ENCODE data around the gene CNPY3.

The CNPY3 gene

DNA sequence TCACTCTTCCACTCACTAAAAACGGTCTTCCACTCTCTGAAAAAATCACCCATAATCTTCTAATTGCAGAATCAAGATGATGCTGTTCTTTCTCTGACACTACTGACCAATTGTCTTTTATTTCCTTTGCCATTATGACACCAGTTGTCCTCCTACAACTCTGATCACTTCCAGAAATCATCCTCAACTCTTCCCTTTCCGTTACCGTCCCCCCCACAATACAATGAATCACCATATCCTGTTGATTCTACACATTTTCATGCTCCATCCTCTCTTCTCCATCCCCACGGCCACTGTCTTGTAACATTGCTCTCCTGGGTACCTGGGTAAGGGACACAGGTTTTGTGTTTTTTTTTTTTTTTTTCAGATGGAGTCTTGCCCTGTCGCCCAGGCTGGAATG is 52.6 kb downstream of the CNPY3 start:
- DNase-seq (ENCODE audit: low read depth in 2 of 2), result no peak

DNA sequence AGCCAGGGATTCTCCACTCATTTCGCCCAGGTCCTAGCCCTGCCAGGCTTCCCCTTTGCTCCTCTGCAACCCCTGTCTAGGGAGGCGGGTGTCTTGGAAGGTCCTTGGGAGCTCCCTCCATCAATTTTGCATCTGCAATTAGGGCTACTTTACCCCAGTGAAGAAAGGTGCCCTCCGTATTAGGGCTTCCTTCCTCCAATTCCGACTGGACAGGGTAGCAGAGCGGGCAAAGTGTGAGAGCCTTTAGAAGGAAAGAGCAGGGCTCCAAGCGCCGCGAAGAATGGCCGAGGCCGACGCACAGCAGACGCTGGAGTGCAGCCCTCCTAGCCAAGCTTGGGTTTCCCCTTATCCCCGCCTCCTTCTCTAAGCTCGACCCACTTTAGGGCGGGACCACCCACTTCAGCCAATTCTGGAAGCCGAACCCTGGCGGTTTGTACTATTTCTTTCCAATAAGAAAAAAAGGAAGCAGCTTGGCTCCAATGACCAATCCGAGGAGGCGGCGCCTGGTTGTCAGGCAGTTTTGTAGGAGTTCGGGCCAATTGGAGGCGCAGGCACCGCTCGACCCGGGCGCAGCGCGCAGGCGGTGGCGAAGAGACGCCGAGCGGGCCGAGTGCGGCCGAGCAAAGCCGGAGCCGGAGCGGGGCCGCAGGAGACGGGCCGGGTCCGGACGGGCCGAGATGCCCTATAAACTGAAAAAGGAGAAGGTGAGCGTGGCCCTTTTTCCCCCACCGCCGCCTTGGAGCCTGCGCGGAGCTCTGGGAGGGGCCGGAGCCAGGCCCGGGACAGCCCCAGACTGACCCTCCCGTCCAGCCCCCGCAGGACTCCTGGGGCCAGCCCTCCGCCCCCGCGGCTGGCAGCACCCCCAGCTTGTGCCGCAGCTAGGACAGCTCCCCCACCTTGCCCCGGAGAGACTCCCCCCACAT is 55.0 kb downstream of the CNPY3 start, which contains the start of gene PPP2R5D:
TSS of gene PPP2R5D (plus strand) at position 570 of the 923 bp plus-strand sequence. CDS start at position 678, 108 bp downstream.
- peak; percentile 90 to 96 for DNase-seq (ENCODE audit: low read depth in 2 of 2)

DNA sequence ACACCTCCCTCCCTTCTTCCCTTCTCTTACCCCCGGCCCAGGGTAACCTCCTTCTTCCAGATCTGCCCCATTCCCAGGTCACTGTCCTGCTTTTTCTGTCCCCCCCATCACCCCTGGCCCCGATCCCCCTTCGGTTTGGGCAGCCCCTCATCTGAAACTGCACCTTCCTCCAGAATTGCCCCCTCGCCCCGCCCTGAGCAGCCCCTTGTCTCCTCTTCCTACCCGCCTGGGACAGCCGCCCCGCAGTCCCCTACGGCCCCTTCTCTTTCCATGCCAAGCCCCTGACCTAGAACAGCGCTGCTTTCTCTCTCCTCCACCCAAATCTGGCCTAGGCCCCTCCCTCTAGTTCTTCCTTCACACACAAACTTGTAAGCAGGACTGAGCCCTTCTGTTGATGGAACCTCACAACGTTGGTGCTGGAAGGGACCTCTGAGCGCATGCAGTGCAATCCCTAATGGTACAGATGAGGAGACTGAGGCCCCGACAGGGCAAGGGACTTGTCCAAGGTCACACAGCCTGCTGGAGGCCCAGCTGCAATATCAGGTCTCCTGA is 55.7 kb downstream of the CNPY3 start:
- no peak for DNase-seq (ENCODE audit: low read depth in 2 of 2)

DNA sequence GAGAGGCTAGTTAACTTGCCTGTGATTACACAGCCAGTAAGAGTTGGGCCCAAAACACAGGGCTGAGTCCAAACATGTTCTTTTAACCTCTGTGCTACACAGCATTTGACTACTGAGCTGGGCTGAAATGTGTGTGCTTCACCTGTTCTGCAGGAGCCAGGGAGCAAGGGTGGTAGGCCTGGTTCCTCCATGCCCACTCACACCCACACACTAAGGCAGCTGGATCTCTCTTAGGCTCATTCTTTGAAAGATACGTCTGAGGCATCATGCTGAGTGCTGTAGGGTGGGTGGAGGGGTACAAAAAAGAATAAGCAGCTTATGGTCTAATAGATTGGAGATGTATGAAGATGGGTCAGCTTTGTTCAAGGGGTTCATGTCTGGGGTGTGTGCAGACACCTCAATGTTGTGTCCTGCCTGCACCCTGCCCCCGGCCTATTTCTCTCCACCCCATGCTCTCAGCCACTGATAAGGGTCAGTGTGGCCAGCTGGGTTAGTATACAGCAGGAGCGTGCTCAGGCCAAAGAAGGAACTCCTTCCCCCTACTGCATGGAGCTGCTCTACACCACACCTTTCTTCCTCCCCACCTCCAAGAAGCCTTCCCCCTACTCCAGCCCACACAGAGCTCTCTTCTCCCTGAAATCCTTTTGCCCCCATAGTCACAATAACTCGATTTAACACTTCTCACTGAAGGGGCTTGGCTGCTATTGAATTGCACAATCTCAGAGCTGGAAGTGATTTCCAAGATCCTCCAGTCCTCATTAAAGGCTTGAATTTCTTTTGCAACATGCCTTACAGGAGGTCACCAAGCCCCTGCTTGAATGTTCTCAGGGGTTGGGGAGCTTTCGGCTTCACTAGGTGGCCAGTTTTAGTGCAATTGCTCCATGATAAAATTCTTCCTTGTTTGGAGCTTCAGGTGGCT is 58.5 kb downstream of the CNPY3 start:
- no peak for DNase-seq (ENCODE audit: low read depth in 2 of 2)

DNA sequence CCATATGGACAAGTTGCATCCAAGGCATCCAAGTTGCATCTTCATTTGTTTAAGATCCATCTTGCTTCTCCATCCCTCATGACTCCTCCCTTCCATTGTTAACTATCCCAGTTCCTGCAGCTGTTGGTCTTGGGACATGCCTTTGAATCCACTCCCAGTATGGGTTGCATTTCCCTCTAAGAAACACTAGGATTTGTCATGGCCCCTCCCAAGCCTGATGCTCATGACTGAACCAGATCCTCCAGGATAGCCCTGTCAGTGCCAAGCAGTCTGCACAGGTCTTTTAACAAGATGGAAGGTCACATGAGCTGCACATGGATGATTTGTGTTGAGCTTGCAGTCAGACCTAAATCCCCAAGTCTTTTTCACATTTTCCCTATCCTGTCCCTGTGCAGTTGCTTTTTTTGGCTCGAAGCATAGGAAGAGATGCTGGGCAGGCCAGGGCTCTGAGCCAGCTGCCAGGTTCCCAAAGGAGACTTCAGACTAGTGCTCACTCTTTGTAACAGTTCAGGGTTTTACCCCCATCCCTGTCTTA is 59.3 kb downstream of the CNPY3 start:
- DNase-seq (ENCODE audit: low read depth in 2 of 2), result no peak

Data from stimulated activated CD4-positive, alpha-beta T cell treated with anti-CD3 and anti-CD28 coated beads, Interleukin-12 subunit alpha, Interleukin-12 subunit beta, amount 100 ng/mL, for 24 hours (primary cell).